ENCODE measurements around the gene C12orf57.
"Not testable (repeated sequence)": the region's sequence is repeated elsewhere in the genome, so short reads cannot be mapped to it uniquely, and the experiment has no call there.

C12orf57 gene, protein sequence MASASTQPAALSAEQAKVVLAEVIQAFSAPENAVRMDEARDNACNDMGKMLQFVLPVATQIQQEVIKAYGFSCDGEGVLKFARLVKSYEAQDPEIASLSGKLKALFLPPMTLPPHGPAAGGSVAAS

DNA sequence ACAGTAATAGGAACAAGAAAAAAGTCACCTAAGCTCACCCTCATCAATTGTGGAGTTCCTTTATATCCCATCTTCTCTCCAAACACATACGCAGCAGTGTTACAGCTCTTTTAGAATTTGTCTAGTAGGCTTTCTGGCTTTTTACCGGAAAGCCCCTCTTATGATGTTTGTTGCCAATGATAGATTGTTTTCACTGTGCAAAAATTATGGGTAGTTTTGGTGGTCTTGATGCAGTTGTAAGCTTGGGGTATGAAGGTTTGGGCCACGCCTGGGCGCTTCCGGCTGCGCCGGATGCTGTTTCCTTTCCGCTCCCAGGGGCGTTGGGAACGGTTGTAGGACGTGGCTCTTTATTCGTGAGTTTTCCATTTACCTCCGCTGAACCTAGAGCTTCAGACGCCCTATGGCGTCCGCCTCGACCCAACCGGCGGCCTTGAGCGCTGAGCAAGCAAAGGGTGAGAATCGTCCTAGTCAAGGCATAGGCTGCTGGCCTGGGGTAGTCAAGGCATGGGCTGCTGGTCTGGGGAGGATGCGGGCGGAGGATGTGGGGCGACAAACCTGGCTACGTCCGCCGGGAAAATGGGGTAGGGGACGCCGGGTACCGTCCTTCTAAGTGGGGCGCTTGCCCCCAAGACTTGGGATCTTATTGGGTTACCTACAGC lies at the start of gene C12orf57, which contains the start of gene RNU7-1:
TSS of gene C12orf57 (plus strand) at position 301 of the 659 bp plus-strand sequence. CDS start at position 401, 100 bp downstream.
TSS of gene RNU7-1 (plus strand) at position 95 of the 659 bp plus-strand sequence.
- Mint-ChIP-seq H3K27ac (peak within 1 kb of the TSS; percentile 98), H3K4me1 (ENCODE audit: low read depth) (peaks cover 77% of the 10 kb centered on the region), H3K4me3 (peak within 1 kb of the TSS; percentile 85), H3K36me3 (ENCODE audit: low read depth) (peaks cover 66% of the 10 kb centered on the region), H3K9me3 (no peaks in the 10 kb centered on the region), H3K27me3 (no peaks in the 10 kb centered on the region)
- DNase-seq = peak; percentile 87

DNA sequence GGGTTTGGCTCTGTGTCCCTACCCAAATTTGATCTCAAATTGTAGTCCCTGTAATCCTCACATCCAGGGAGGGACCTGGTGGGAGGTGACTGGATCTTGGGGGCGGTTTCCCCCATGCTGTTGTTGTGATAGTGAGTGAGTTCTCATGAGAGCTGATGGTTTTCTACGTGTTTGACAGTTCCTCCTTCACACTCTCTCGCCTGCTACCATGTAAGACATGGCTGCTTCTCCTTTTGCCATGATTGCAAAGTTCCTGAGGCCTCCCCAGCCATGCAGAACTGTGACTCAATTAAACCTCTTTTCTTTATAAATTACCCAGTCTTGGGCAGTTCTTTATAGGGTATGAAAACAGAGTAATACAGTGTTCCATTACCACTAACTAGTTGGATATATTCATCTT lies 49.5 kb upstream of the C12orf57 start:
- no peak overlapping the region for H3K27ac Mint-ChIP-seq
- peaks cover 6% of the 10 kb centered on the region for H3K36me3 Mint-ChIP-seq (ENCODE audit: low read depth)
- no peak for DNase-seq
- no peaks in the 10 kb centered on the region for H3K9me3 Mint-ChIP-seq
- no peaks in the 10 kb centered on the region for H3K27me3 Mint-ChIP-seq
- peaks cover 20% of the 10 kb centered on the region for H3K4me1 Mint-ChIP-seq (ENCODE audit: low read depth)
- H3K4me3 Mint-ChIP-seq = no peak overlapping the region

DNA sequence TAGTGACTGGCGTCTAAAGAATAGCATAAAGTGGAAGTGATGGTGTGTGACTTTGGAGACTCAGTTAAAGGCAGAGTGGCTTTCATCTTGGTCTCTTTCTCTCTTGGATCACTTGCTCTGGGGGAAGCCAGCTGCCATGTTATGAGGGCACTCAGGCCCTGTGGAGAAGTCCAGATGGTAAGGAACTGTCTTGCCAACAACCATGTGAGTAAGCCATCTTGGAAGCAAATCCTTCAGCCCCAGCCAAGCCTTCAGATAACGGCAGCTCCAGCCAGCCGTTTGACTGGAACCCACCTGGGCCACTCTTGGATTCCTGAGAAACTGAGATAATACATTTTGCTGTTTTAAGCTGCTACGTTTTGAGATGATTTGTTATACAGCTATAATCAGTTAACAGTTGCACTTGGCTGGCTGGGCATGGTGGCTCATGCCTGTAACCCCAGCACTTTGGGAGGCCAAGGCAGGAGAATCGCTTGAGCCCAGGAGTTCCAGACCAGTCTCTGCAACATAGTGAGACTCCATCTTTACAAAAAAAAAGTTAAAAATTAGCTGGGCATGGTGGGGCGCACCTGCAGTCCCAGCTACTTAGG lies 46.9 kb upstream of the C12orf57 start:
- no peaks in the 10 kb centered on the region for H3K36me3 Mint-ChIP-seq (ENCODE audit: low read depth)
- DNase-seq = no peak
- H3K27ac Mint-ChIP-seq = no peak overlapping the region
- no peak overlapping the region for H3K4me3 Mint-ChIP-seq
- H3K9me3 Mint-ChIP-seq = no peaks in the 10 kb centered on the region
- peaks cover 19% of the 10 kb centered on the region for H3K4me1 Mint-ChIP-seq (ENCODE audit: low read depth)
- no peaks in the 10 kb centered on the region for H3K27me3 Mint-ChIP-seq

DNA sequence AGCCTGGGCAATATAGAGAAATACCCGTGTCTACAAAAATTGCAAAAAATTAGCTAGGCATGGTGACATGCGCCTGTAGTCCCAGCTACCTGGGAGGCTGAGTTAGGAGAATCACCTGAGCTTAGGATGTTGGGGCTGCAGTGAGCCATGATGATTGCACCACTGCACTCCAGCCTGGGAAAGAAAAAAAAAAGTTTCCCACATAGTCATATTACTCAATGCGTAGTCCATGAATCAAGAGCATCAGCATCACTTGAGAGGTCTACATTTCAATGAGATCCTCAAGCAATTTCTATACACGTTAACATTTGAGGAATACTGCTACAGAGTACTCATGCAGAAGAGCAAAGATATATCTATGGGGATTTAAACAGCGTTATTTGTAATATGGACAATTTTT lies 44.4 kb upstream of the C12orf57 start:
- no peak overlapping the region for H3K27ac Mint-ChIP-seq
- no peaks in the 10 kb centered on the region for H3K9me3 Mint-ChIP-seq
- H3K4me3 Mint-ChIP-seq = no peak overlapping the region
- H3K27me3 Mint-ChIP-seq = no peaks in the 10 kb centered on the region
- no peaks in the 10 kb centered on the region for H3K36me3 Mint-ChIP-seq (ENCODE audit: low read depth)
- DNase-seq = no peak
- peaks cover 14% of the 10 kb centered on the region for H3K4me1 Mint-ChIP-seq (ENCODE audit: low read depth)

DNA sequence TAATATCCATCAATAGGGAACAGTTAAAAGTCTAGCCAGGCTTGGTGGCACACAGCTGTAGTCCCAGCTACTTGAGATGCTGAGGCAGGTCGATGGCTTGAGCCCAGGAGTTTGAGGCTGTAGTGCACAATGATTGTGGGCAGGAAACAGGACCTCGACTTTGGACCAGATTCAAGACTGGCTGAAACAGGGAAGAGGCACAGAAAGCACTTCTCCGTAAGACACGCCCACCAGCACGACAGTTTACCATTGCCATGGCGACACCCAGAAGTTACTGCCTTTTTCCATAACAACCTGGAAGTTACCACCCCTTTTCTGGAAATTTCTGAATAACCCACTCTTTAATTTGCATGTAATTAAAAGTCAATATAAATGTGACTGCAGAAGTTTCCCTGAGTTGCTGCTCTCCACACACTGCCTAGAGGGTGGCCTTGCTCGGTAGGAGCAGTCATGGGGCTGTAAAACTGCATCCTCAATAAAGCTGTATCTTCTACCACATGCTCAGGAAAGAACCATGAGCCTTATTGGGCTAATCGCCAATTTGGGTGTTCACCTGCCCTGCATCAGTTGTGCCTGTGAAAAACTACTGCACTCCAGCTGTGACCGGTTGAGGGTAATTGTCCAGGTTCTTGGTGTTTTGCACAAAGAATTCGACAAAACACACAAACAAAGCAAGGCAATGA lies 43.8 kb upstream of the C12orf57 start:
- Mint-ChIP-seq H3K4me1 (ENCODE audit: low read depth) (peaks cover 14% of the 10 kb centered on the region), H3K27me3 (no peaks in the 10 kb centered on the region), H3K27ac (no peak overlapping the region), H3K4me3 (no peak overlapping the region), H3K9me3 (no peaks in the 10 kb centered on the region), H3K36me3 (ENCODE audit: low read depth) (no peaks in the 10 kb centered on the region)
- DNase-seq = no peak

DNA sequence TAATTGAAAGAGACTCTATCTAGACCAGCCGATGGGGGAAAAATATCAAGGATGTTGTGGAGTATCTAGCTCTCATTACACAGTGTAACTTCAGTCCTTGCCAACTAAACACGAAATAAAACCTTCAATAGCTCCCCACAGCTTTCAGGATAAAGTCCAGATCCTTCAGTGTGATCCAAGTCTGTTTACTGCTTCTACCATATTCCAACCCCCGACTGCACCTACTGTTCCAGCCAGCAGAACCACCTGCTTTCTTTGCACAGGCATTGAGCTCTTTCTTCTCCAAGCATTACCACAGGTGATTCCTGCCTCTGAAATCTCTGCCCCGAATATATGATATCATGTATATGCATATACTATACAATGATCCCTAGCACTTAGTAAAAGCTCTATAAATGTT lies 41.4 kb upstream of the C12orf57 start:
- Mint-ChIP-seq H3K4me1 (ENCODE audit: low read depth) (peaks cover 14% of the 10 kb centered on the region), H3K27me3 (no peaks in the 10 kb centered on the region), H3K36me3 (ENCODE audit: low read depth) (no peaks in the 10 kb centered on the region), H3K4me3 (no peak overlapping the region), H3K27ac (no peak overlapping the region), H3K9me3 (no peaks in the 10 kb centered on the region)
- no peak for DNase-seq

DNA sequence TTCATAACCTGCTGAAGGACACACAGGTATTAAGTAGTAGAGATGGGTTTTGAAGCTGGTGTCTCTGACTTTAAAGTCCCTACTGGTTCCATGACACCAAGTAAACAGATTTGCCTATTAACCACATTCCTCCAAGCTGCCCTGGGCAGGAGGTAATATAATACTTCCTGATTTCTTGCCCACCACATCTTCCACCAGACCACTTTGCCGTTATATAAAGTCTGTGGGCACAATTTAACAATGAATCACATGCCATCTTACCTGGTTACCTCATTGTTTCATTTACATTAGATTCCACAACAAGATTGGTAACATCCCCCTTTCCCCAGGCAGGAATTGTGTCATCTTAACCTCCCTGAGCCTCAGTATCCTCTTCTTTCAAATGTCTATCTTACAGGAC lies 40.1 kb upstream of the C12orf57 start:
- H3K27me3 Mint-ChIP-seq = no peaks in the 10 kb centered on the region
- DNase-seq = no peak
- H3K36me3 Mint-ChIP-seq (ENCODE audit: low read depth) = no peaks in the 10 kb centered on the region
- H3K4me1 Mint-ChIP-seq (ENCODE audit: low read depth) = peaks cover 14% of the 10 kb centered on the region
- no peaks in the 10 kb centered on the region for H3K9me3 Mint-ChIP-seq
- peak overlapping the region; percentile 55 for H3K27ac Mint-ChIP-seq
- no peak overlapping the region for H3K4me3 Mint-ChIP-seq

DNA sequence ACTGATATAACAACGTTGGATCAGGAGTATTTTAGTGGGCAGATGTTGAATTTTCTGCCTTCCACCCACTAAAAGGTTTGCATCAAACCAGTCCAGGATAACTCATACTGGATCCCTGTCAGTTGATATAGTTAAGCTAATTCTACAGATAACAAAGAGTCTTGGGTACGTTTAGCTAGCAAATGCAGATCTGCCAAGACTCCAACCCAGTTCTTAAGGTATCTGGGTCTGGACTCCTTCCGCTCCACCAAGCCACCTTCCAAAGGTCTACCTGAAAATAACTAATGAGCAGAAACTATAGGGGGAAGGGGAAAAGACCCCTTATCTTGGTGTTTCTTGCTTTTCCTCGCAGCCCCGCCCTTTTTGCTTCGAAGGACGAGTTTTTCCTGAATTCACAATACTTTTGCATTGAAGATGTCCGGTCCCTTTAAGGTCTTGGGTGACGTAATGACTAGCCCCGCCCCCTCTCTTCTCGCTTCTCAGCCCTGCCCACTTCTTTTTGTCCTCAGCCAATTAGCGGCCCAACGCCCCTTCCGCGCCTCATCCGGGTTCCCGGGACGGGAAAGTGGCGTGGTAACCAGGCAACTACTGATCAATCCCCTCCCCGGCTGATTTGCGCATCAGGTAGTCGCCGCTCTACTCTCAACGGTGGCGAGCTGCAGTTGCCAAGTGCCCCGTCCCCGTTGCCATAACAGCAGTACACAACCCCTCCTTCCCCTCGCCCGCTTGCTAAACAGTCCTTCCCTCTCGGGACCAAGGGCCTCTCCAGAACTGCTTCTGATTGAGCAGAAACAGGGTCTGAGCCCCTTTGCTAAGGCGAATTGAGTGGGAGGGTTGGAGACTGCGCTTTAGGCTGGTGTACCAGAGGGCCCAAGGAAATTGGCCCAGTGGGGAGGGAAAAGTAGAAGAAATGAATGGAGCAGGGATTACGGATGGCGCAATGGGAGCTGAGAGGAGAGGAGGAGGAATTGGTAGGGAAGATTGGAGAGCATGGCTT lies 39.2 kb upstream of the C12orf57 start, which contains the start of gene LRRC23:
TSS of gene LRRC23 (plus strand) at position 543 of the 997 bp plus-strand sequence. CDS start 812 bp downstream, outside the sequence.
- no peaks in the 10 kb centered on the region for H3K9me3 Mint-ChIP-seq
- no peaks in the 10 kb centered on the region for H3K27me3 Mint-ChIP-seq
- H3K4me3 Mint-ChIP-seq = no peak within 1 kb of the TSS
- no peaks in the 10 kb centered on the region for H3K36me3 Mint-ChIP-seq (ENCODE audit: low read depth)
- peak within 1 kb of the TSS; percentile 55 for H3K27ac Mint-ChIP-seq
- peak; percentile 97 for DNase-seq
- peaks cover 11% of the 10 kb centered on the region for H3K4me1 Mint-ChIP-seq (ENCODE audit: low read depth)

DNA sequence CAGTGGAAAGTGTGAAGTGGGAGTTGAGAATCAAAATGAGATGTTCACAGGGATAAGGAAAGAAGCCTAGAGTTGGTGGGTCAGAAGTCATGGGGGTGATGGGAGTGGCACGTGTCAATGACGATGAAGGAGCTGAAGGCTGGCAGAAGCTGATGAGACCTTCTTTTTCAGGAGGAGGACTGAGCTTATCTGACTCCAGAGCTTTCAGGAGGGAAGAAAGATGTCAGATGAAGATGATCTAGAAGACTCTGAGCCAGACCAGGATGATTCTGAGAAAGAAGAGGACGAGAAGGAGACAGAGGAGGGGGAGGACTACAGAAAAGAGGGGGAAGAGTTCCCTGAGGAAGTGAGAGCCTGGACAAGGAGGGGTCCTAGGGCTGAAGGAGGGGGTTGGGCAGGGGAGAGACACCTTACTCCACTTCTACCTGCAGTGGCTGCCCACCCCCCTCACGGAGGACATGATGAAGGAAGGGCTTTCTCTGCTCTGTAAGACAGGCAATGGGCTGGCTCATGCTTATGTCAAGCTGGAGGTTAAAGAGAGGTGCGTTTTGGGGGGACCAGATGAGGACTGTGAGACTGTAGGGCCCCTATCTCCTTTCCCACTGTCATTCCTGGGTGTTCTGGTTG lies 38.3 kb upstream of the C12orf57 start:
- peaks cover 3% of the 10 kb centered on the region for H3K4me1 Mint-ChIP-seq (ENCODE audit: low read depth)
- H3K9me3 Mint-ChIP-seq = no peaks in the 10 kb centered on the region
- DNase-seq = no peak
- no peaks in the 10 kb centered on the region for H3K27me3 Mint-ChIP-seq
- no peak overlapping the region for H3K4me3 Mint-ChIP-seq
- H3K27ac Mint-ChIP-seq = no peak overlapping the region
- H3K36me3 Mint-ChIP-seq (ENCODE audit: low read depth) = no peaks in the 10 kb centered on the region

DNA sequence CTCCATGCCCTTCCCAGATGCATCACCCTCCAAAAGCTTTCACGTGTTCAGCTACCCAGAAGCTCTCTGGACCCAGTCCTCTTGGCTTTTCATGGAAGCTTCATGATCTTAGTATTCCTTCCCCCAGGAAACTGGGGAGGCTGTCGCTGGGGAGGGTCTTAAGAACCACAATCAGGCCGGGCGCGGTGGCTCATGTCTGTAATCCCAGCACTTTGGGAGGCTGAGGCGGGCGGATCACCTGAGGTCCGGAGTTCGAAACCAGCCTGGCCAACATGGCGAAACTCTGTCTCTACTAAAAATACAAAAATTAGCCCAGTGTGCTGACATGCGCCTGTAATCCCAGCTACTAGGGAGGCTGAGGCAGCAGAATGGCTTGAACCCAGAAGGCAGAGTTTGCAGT lies 35.7 kb upstream of the C12orf57 start:
- H3K4me1 Mint-ChIP-seq (ENCODE audit: low read depth); H3K36me3 Mint-ChIP-seq (ENCODE audit: low read depth); H3K27me3 Mint-ChIP-seq; H3K9me3 Mint-ChIP-seq; DNase-seq; H3K4me3 Mint-ChIP-seq; H3K27ac Mint-ChIP-seq: not testable (repeated sequence)

DNA sequence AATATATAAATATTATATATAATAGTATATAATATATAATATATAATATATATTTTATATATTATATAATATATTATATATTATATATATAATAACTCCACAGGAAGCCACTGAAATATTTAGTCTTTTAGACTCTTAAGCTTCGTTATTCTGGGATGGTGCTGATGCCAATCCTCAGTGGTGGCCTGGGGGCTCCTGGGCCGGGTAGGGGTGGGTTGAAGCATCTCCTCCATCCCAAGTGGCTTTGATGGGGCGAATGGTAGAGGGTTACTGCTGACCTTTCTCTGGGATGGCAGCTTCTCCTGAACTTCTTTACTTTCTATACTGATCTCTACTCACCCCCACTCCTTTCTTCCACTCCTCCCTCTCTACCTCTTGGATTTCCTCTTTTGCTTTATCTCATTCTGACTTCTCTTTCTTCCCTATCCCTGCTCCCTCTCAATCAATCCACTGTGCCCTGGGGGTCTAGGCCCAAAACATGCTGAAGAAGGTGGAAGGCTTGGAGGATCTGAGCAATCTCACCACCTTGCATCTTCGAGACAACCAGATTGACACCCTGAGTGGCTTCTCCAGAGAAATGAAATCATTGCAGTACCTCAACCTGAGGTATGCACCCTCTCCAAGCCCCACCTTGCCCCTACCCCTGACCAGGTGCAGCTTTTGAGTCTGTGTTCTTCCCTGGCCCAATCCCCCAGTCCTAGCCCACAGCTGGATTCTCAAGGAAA lies 34.2 kb upstream of the C12orf57 start:
- Mint-ChIP-seq H3K4me3 (no peak overlapping the region), H3K27me3 (no peaks in the 10 kb centered on the region), H3K4me1 (ENCODE audit: low read depth) (peaks cover 13% of the 10 kb centered on the region), H3K36me3 (ENCODE audit: low read depth) (peaks cover 3% of the 10 kb centered on the region), H3K27ac (no peak overlapping the region), H3K9me3 (no peaks in the 10 kb centered on the region)
- no peak for DNase-seq

DNA sequence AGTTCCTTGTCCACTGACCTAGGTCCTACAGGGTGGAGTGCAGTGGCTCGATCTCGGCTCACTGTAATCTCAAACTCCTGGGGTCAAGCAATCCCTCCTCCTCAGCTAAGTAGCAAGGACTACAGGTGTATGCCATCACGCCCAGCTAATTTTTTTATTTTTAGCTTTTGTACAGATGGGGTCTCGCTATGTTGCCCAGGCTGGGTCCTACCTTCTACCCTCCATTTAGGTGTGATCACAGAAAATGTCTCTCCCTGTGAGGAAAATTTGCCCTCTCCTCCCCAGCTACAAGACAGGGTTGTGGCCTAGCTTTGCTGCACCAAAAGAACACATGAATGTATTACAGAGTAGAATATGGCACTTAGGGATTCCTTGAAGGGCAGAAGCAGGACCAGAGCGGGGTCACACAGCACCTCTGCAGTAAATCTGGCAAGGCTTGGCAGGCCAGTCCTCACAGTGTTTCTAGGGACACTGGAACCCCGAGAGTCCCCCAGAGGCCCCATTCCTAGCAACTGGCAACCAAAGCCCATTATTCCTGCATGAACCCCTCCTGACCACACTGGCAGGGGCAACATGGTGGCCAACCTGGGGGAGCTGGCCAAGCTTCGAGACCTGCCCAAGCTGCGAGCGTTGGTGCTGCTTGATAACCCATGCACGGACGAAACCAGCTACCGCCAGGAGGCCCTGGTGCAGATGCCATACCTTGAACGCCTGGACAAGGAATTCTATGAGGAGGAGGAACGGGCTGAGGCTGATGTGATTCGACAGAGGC lies 31.5 kb upstream of the C12orf57 start:
- Mint-ChIP-seq H3K36me3 (ENCODE audit: low read depth) (peaks cover 30% of the 10 kb centered on the region), H3K27me3 (no peaks in the 10 kb centered on the region), H3K27ac (peak overlapping the region; percentile 87), H3K4me1 (ENCODE audit: low read depth) (peaks cover 36% of the 10 kb centered on the region), H3K4me3 (no peak overlapping the region), H3K9me3 (no peaks in the 10 kb centered on the region)
- DNase-seq = no peak

All from activated T-cell treated with anti-CD3 and anti-CD28 coated beads, Interleukin-2, amount 50 U/mL, for 24 hours (primary cell).